K562 (cell line): ENCODE data around the gene ARHGAP24. TPM values are rescaled to one million over a fixed set of nuclear protein-coding genes. Genes with fewer than 3 reads are reported as not detected.

ENCODE experiments used
- ATAC-seq: fragments of 200-7000 bp; cut with Tn5 transposase; 3 replicates; pipeline ENCODE4 v1.9.1; 2020; ENCODE audit warnings: moderate library complexity
- BruUV-seq: library from RNA; stranded (reverse); fragments of 400-500 nt; replicated peaks from 2 replicates; lab custom pipeline; 2021; lab: Mats Ljungman, UMichigan
- CTCF ChIA-PET: fragments of 300-600 bp; formaldehyde crosslinking; extraction: SDS; loops from one replicate; lab custom pipeline; 2021; ENCODE audit warnings: low intra/inter-chr PET ratio; lab: Yijun Ruan, JAX
- POLR2A ChIA-PET: fragments of 300-600, 350-650 bp; sonication (Branson Sonifier 250); formaldehyde crosslinking; extraction: SDS; loops from one replicate; lab custom pipeline; 2021; ENCODE audit warnings: antibody characterized with exemption, inconsistent platforms; lab: Yijun Ruan, JAX
- DNase-seq, 4 experiments: peaks; one replicate each; pipeline versions ENCODE4 v3.0.0 to v3.0.0-alpha.2; 2011 to 2018; ENCODE audit warnings: low spot score in 3 of 4, mixed read lengths in 3 of 4; ENCODE audit errors: extremely low read depth in 1 of 4
- FAIRE-seq: peaks from 2 replicates; lab custom pipeline; 2011; peaks lifted over from hg19 to GRCh38; lab: Jason Lieb, UNC
- H2AFZ ChIP-seq: 2 replicates; pipeline ENCODE4 v1.6.0; 2011; ENCODE audit warnings: low read depth, low read length, control low read depth, inconsistent platforms
- H3K27ac ChIP-seq: fragments of 200-600 bp; 3 replicates; pipeline ENCODE4 v1.8.0; 2011; ENCODE audit warnings: low read depth, mild to moderate bottlenecking, control low read depth, inconsistent platforms, low read length, moderate library complexity, mixed read lengths; ENCODE audit errors: extremely low read depth
- H3K27me3 ChIP-seq, 2 experiments: fragments of 300-600 bp in 1 of 2; 2 replicates in 1 of 2; 3 replicates in 1 of 2; pipeline versions ENCODE4 v1.6.0 to v1.8.0; 2011; ENCODE audit warnings: inconsistent platforms in 2 of 2, low read length in 2 of 2, mild to moderate bottlenecking in 1 of 2, mixed read lengths in 1 of 2, moderate library complexity in 1 of 2; ENCODE audit not compliant: control insufficient read depth in 2 of 2, insufficient read depth in 2 of 2
- H3K36me3 ChIP-seq: fragments of 300-600 bp; 3 replicates; pipeline ENCODE4 v1.8.0; 2011; ENCODE audit warnings: mild to moderate bottlenecking, low read length, inconsistent platforms; ENCODE audit not compliant: control insufficient read depth, insufficient read depth
- H3K4me1 ChIP-seq, 2 experiments: fragments of 200-600 bp in 1 of 2; replicated peaks in 1 of 2; 2 replicates in 1 of 2; 3 replicates in 1 of 2; pipeline versions ENCODE4 v1.5.1 to v1.8.0; 2011; ENCODE audit warnings: inconsistent platforms in 2 of 2, low read length in 2 of 2, mild to moderate bottlenecking in 1 of 2, mixed read lengths in 1 of 2, moderate library complexity in 1 of 2; ENCODE audit not compliant: control insufficient read depth in 2 of 2, insufficient read depth in 2 of 2
- H3K4me2 ChIP-seq: 2 replicates; pipeline ENCODE4 v1.6.1; 2011; ENCODE audit warnings: low read length, control low read depth, inconsistent platforms, mixed read lengths; ENCODE audit not compliant: insufficient read depth
- H3K4me3 ChIP-seq: fragments of 200-600 bp; sonication (generic), shearing (Covaris generic); 2 replicates; pipeline ENCODE4 v1.5.1; 2016; ENCODE audit warnings: control low read depth, inconsistent platforms
- H3K79me2 ChIP-seq: fragments of 200-600 bp; 3 replicates; pipeline ENCODE4 v1.8.0; 2011; ENCODE audit warnings: low read length, inconsistent platforms; ENCODE audit not compliant: control insufficient read depth, insufficient read depth
- H3K9ac ChIP-seq, 2 experiments: 2 replicates each; pipeline versions ENCODE4 v1.6.0 to v1.6.1; 2011; ENCODE audit warnings: low read depth in 2 of 2, low read length in 2 of 2, control low read depth in 1 of 2, inconsistent platforms in 1 of 2, mild to moderate bottlenecking in 1 of 2, mixed read lengths in 1 of 2; ENCODE audit not compliant: insufficient read depth in 1 of 2
- H3K9me1 ChIP-seq: one replicate; pipeline ENCODE4 v1.6.0; 2011; ENCODE audit warnings: inconsistent platforms, mild to moderate bottlenecking, low read length, moderate library complexity; ENCODE audit not compliant: control insufficient read depth, insufficient read depth
- H3K9me3 ChIP-seq: replicated peaks from 2 replicates; pipeline ENCODE4 v1.5.1; 2011; ENCODE audit warnings: low read depth, low read length, inconsistent platforms; ENCODE audit not compliant: control insufficient read depth, insufficient read depth
- H4K20me1 ChIP-seq: replicated peaks from 2 replicates; pipeline ENCODE4 v1.6.1; 2011; ENCODE audit warnings: low read length, inconsistent platforms, mixed read lengths; ENCODE audit not compliant: control insufficient read depth, insufficient read depth
- ARID4B ChIP-seq: sonication (generic); formaldehyde crosslinking; IDR thresholded peaks from 2 replicates; pipeline ENCODE4 v1.8.0; 2022; ENCODE audit warnings: mild to moderate bottlenecking, missing genetic modification reagents
- CXXC5 ChIP-seq: fragments of 250-450 bp; sonication (Bioruptor Pico); IDR thresholded peaks from 2 replicates; pipeline ENCODE4 v1.8.0; 2022; ENCODE audit warnings: inconsistent platforms, mild to moderate bottlenecking, moderate library complexity
- E2F3 ChIP-seq: fragments of 250-450 bp; sonication (Bioruptor Pico); IDR thresholded peaks from 2 replicates; pipeline ENCODE4 v1.4.0; 2020; ENCODE audit warnings: mild to moderate bottlenecking
- HDAC3 ChIP-seq: fragments of 450-650 bp; IDR thresholded peaks from 2 replicates; pipeline ENCODE4 v1.6.1; 2018; ENCODE audit warnings: borderline replicate concordance, mild to moderate bottlenecking, moderate library complexity; ENCODE audit not compliant: partially characterized antibody
- KDM4B ChIP-seq, 2 experiments: fragments of 450-650 bp in 1 of 2; sonication (generic) in 1 of 2; IDR thresholded peaks; 2 replicates each; pipeline ENCODE4 v1.6.1; 2016 to 2017; ENCODE audit warnings: borderline replicate concordance in 2 of 2, antibody characterized with exemption in 1 of 2, low read depth in 1 of 2, mild to moderate bottlenecking in 1 of 2
- NUFIP1 ChIP-seq: fragments of 450-650 bp; IDR thresholded peaks from 2 replicates; pipeline ENCODE4 v1.6.1; 2018; ENCODE audit not compliant: partially characterized antibody
- PRMT5 ChIP-seq: sonication (generic); formaldehyde crosslinking; IDR thresholded peaks from 2 replicates; pipeline ENCODE4 v1.5.0; 2020; ENCODE audit warnings: missing genetic modification reagents
- TBL1XR1 ChIP-seq, 2 experiments: IDR thresholded peaks; 2 replicates each; pipeline ENCODE4 v1.6.1; 2012; ENCODE audit warnings: improper control_type of control experiment in 2 of 2, low read length in 2 of 2, mild to moderate bottlenecking in 1 of 2
- TCF7L2 ChIP-seq: fragments of 150-350 bp; IDR thresholded peaks from 2 replicates; pipeline ENCODE4 v1.6.1; 2016; ENCODE audit warnings: low read depth, mild to moderate bottlenecking, low read length, moderate library complexity
- TRIM28 ChIP-seq: fragments of 450-650 bp; IDR thresholded peaks from 2 replicates; pipeline ENCODE4 v1.6.1; 2017
- TSC22D4 ChIP-seq: fragments of 450-650 bp; IDR thresholded peaks from 2 replicates; pipeline ENCODE4 v1.6.1; 2016; ENCODE audit warnings: missing genetic modification characterization, missing biosample characterization, control low read depth
- VEZF1 ChIP-seq: fragments of 200-800 bp; sonication (Bioruptor generic); IDR thresholded peaks from 2 replicates; pipeline ENCODE4 v1.6.1; 2017; ENCODE audit warnings: missing genetic modification characterization, missing compliant biosample characterization
- XRCC4 ChIP-seq: IDR thresholded peaks from one replicate; pipeline ENCODE4 v1.6.1; 2011; ENCODE audit not compliant: insufficient read depth, insufficient read length; ENCODE audit errors: extremely low read depth
- ZC3H11A ChIP-seq: IDR thresholded peaks from 2 replicates; pipeline ENCODE4 v1.6.1; 2012; ENCODE audit warnings: low read depth, low read length, improper control_type of control experiment
- ZNF212 ChIP-seq: fragments of 450-650 bp; formaldehyde crosslinking; IDR thresholded peaks from 2 replicates; pipeline ENCODE4 v1.4.0; 2020; ENCODE audit warnings: mild to moderate bottlenecking
- ZNF511 ChIP-seq: sonication (generic); formaldehyde crosslinking; IDR thresholded peaks from 2 replicates; pipeline ENCODE4 v1.8.0; 2022; ENCODE audit warnings: mild to moderate bottlenecking, missing genetic modification reagents
- ZNF655 ChIP-seq: fragments of 250-450 bp; sonication (Bioruptor Pico); IDR thresholded peaks from 2 replicates; pipeline ENCODE4 v1.5.0; 2021
- WGBS: fragments of 100-300 bp; shearing (Covaris generic); methylation state at CpG from one replicate; pipeline ENCODE4 v1.1.6; 2016; ENCODE audit warnings: low coverage, mixed read lengths; ENCODE audit not compliant: insufficient coverage; ENCODE audit errors: missing lambda C conversion rate; 5-methylcytosine and 5-hydroxymethylcytosine counted together
- in situ Hi-C: fragments of 300-500 bp; cut with MboI; formaldehyde crosslinking; loops from 4 replicates; pipeline ENCODE4 v1.15.0; 2018; ENCODE audit warnings: inconsistent platforms, mixed read lengths
- intact Hi-C: fragments of 100-400 bp; cut with micrococcal nuclease; formaldehyde crosslinking; loops from 2 replicates; pipeline ENCODE4 v1.14.2; 2022
- polyA plus RNA-seq, 8 experiments: library from polyadenylated mRNA; depleted of rRNA in 4 of 8; stranded (reverse) in 5 of 8; unstranded in 3 of 8; fragments of >200 nt; fragmentation: Nextera tagmentation in 2 of 8; fragmentation: Illumina TruSeq in 1 of 8; extraction: Ambion mirVana in 2 of 8; extraction: Trizol in 1 of 8; gene quantifications; 2 replicates each; pipeline versions ENCODE4 v1.2.1 to v1.2.3, GENCODE V29; 2011 to 2014; ENCODE audit warnings: inconsistent platforms in 1 of 8, missing spikeins in 1 of 8
- total RNA-seq, 7 experiments: library from RNA; depleted of rRNA in 6 of 7; stranded (reverse); fragments of >200 nt in 6 of 7; fragmentation: Illumina TruSeq in 2 of 7; extraction: Trizol in 2 of 7; gene quantifications; 2 replicates each; pipeline versions ENCODE4 v1.2.1 to v1.2.3, GENCODE V29; 2011 to 2021; ENCODE audit warnings: low replicate concordance in 1 of 7

ARHGAP24 gene
- total and polyA plus RNA-seq, 9 of the 15 experiments (the other 6 are each of a cell fraction or from before 2014, with no cell fraction given), result 8.0 to 22.6 (median 14.0) TPM

- in situ Hi-C loops (no loop called here), intact Hi-C loops (no loop called here)
- FAIRE-seq (no peak), DNase-seq (no peak), ATAC-seq (no peak)
- no peaks in the 10 kb centered on the region for H4K20me1 ChIP-seq
- ChIA-PET CTCF (no interaction called here), POLR2A (no interaction called here)
- H3K9ac ChIP-seq, result no peak overlapping the region
- H3K36me3 ChIP-seq, result no peaks in the 10 kb centered on the region
- H3K9me1 ChIP-seq, result no peaks in the 10 kb centered on the region
- WGBS, result 50% methylated on average over 3 of the region's 3 CpGs
- no peaks in the 10 kb centered on the region for H3K79me2 ChIP-seq
- no peak overlapping the region for H2AFZ ChIP-seq
- H3K9me3 ChIP-seq, result no peaks in the 10 kb centered on the region
- no peaks in the 10 kb centered on the region for H3K27me3 ChIP-seq
- no peak overlapping the region for H3K4me3 ChIP-seq
- H3K4me2 ChIP-seq, result no peak overlapping the region
- H3K27ac ChIP-seq, result no peak overlapping the region
- BruUV-seq, result no TSS peak
- no peaks in the 10 kb centered on the region for H3K4me1 ChIP-seq
- TF ChIP-seq ARID4B (CRISPR knock-in tag) (no peak), VEZF1 (CRISPR knock-in tag) (no peak), ZNF655 (CRISPR knock-in tag) (no peak), XRCC4 (no peak), CXXC5 (CRISPR knock-in tag) (no peak), TSC22D4 (no peak), ZNF511 (no peak), TBL1XR1 (IDR thresholded peaks at IDR 0.05; ENCODE audit: low read length in 2 of 2) (no peak), TCF7L2 (no peak), PRMT5 (CRISPR knock-in tag) (no peak), NUFIP1 (no peak), ZC3H11A (no peak), KDM4B (IDR thresholded peaks at IDR 0.05; ENCODE audit: borderline replicate concordance in 2 of 2, low read depth in 1 of 2) (no peak), E2F3 (no peak), ZNF212 (CRISPR knock-in tag) (no peak), TRIM28 (no peak), HDAC3 (no peak)
These were observed 420.8 kb downstream of the ARHGAP24 start for GRCh38 chr4:85895755-85896154.
